PC-3 (cell line): ENCODE data around the gene STRBP. TPM values are rescaled to one million over a fixed set of nuclear protein-coding genes. Genes with fewer than 3 reads are reported as not detected.

Experiments
- ATAC-seq: fragments of 200-7000 bp; cut with Tn5 transposase; 2 replicates; pipeline ENCODE4 v1.9.1; 2020; ENCODE audit warnings: mild to moderate bottlenecking, moderate library complexity
- BruUV-seq: library from RNA; stranded (reverse); fragments of 400-500 nt; replicated peaks from 2 replicates; lab custom pipeline; 2021; lab: Mats Ljungman, UMichigan
- CTCF ChIA-PET: fragments of 300-600 bp; sonication (Branson Sonifier 250); formaldehyde crosslinking; loops from one replicate; lab custom pipeline; 2022; ENCODE audit warnings: antibody characterized with exemption; lab: Charles Lee
- POLR2A ChIA-PET: fragments of 300-600 bp; sonication (Branson Sonifier 250); formaldehyde crosslinking; loops from one replicate; lab custom pipeline; 2022; ENCODE audit warnings: antibody characterized with exemption; ENCODE audit not compliant: unreplicated experiment; lab: Charles Lee
- DNase-seq: peaks from one replicate; pipeline ENCODE4 v3.0.0-alpha.2; 2015
- H2AFZ ChIP-seq: fragments of 300-600 bp; sonication (generic); 2 replicates; pipeline ENCODE4 v1.6.0; 2016; ENCODE audit warnings: antibody characterized with exemption, low read length
- H3F3A ChIP-seq: fragments of 300-600 bp; sonication (generic); one replicate; pipeline ENCODE4 v1.6.0; 2017; ENCODE audit warnings: antibody characterized with exemption, low read length, control low read depth, mild to moderate bottlenecking; ENCODE audit not compliant: unreplicated experiment
- H3K27ac ChIP-seq: fragments of 300-600 bp; sonication (generic); 2 replicates; pipeline ENCODE4 v1.5.1; 2016; ENCODE audit warnings: mild to moderate bottlenecking, low read length
- H3K27me3 ChIP-seq: fragments of 300-600 bp; sonication (generic); 2 replicates; pipeline ENCODE4 v1.6.1; 2016; ENCODE audit warnings: low read length, mixed read lengths
- H3K36me3 ChIP-seq: fragments of 300-600 bp; sonication (generic); 2 replicates; pipeline ENCODE4 v1.6.1; 2016; ENCODE audit warnings: low read depth, mixed run types, low read length, mixed read lengths
- H3K4me1 ChIP-seq: fragments of 300-600 bp; sonication (generic); 2 replicates; pipeline ENCODE4 v1.5.1; 2016; ENCODE audit warnings: low read length; ENCODE audit not compliant: insufficient read depth
- H3K4me2 ChIP-seq: fragments of 300-600 bp; sonication (generic); 2 replicates; pipeline ENCODE4 v1.6.0; 2016; ENCODE audit warnings: low read length
- H3K4me3 ChIP-seq: fragments of 300-600 bp; sonication (generic); 2 replicates; pipeline ENCODE4 v1.5.1; 2016; ENCODE audit warnings: mild to moderate bottlenecking, low read length, mixed read lengths
- H3K79me2 ChIP-seq: fragments of 300-600 bp; sonication (generic); 2 replicates; pipeline ENCODE4 v1.6.1; 2017; ENCODE audit warnings: low read length, mixed read lengths
- H3K9ac ChIP-seq: fragments of 300-600 bp; sonication (generic); 2 replicates; pipeline ENCODE4 v1.6.0; 2016; ENCODE audit warnings: mild to moderate bottlenecking, low read length
- H3K9me2 ChIP-seq: fragments of 300-600 bp; sonication (generic); replicated peaks from 2 replicates; pipeline ENCODE4 v1.6.1; 2016; ENCODE audit warnings: mixed run types, low read length, mixed read lengths
- H3K9me3 ChIP-seq: fragments of 300-600 bp; sonication (generic); 2 replicates; pipeline ENCODE4 v1.6.1; 2016; ENCODE audit warnings: low read length, mixed read lengths
- H4K20me1 ChIP-seq: fragments of 300-600 bp; sonication (generic); 2 replicates; pipeline ENCODE4 v1.6.1; 2016; ENCODE audit warnings: low read length, mixed read lengths
- CTCF ChIP-seq: fragments of 300-600 bp; sonication (generic); conservative IDR thresholded peaks from 2 replicates; pipeline ENCODE4 v1.5.1; 2017; ENCODE audit warnings: antibody characterized with exemption, low read depth, mild to moderate bottlenecking, low read length
- EZH2 ChIP-seq: fragments of 300-600 bp; sonication (generic); IDR thresholded peaks from one replicate; pipeline ENCODE4 v1.6.1; 2017; ENCODE audit warnings: antibody characterized with exemption, mild to moderate bottlenecking, low read length; ENCODE audit not compliant: unreplicated experiment
- EZH2phosphoT487 ChIP-seq: fragments of 300-600 bp; sonication (generic); IDR thresholded peaks from 2 replicates; pipeline ENCODE4 v1.6.1; 2018; ENCODE audit warnings: mild to moderate bottlenecking, antibody characterized with exemption, low read length, borderline replicate concordance
- intact Hi-C: fragments of 100-400 bp; cut with micrococcal nuclease; formaldehyde crosslinking; loops from 2 replicates; pipeline ENCODE4 v1.9.0; 2023
- total RNA-seq: library from RNA; depleted of rRNA; stranded (reverse); fragments of >200 nt; gene quantifications from 2 replicates; pipeline ENCODE4 v1.2.3, GENCODE V29; 2014

STRBP gene
- total RNA-seq, 1 experiment from 2014 or later, result 19.2 TPM

GRCh38 chr9:123083680-123084079 is 184.7 kb downstream of the STRBP start:
- TF ChIP-seq CTCF, result no peak
- no peak for TF ChIP-seq EZH2phosphoT487
- TF ChIP-seq EZH2, result no peak
- no peak overlapping the region for H3K9ac ChIP-seq
- BruUV-seq, result no TSS peak
- H3K36me3 ChIP-seq, result no peaks in the 10 kb centered on the region; the same call in 1 of the 2 replicates
- H4K20me1 ChIP-seq, result no peaks in the 10 kb centered on the region
- ChIA-PET POLR2A (no interaction called here), CTCF (no interaction called here)
- no peak overlapping the region for H3K4me2 ChIP-seq
- no peak overlapping the region for H3K27ac ChIP-seq
- H2AFZ ChIP-seq, result no peak overlapping the region
- H3K9me2 ChIP-seq, result no peaks in the 10 kb centered on the region
- no peaks in the 10 kb centered on the region for H3K9me3 ChIP-seq
- H3K4me3 ChIP-seq, result no peak overlapping the region
- H3K79me2 ChIP-seq, result no peaks in the 10 kb centered on the region
- intact Hi-C loops, result loop anchor here (2.0 kb wide), 1 partner anchor 265 kb away; no protein-coding TSS in a partner anchor
- H3K27me3 ChIP-seq, result no peaks in the 10 kb centered on the region
- no peak for DNase-seq
- no peak for ATAC-seq
- H3F3A ChIP-seq, result no peaks in the 10 kb centered on the region
- peaks cover 9% of the 10 kb centered on the region for H3K4me1 ChIP-seq

- H3K9me2 ChIP-seq, result no peaks in the 10 kb centered on the region
- POLR2A ChIA-PET, result no interaction called here
- DNase-seq (peak; percentile 42), ATAC-seq (no peak; the same call in 1 of the 2 replicates)
- peak; percentile 65 for TF ChIP-seq CTCF
- no peak for TF ChIP-seq EZH2phosphoT487
- no peak overlapping the region for H3K9ac ChIP-seq
- no peaks in the 10 kb centered on the region for H3K79me2 ChIP-seq
- no peaks in the 10 kb centered on the region; the same call in 1 of the 2 replicates for H3K36me3 ChIP-seq
- no peak overlapping the region for H3K4me3 ChIP-seq
- H3K4me2 ChIP-seq, result no peak overlapping the region
- H3K27ac ChIP-seq, result no peak overlapping the region
- H3K9me3 ChIP-seq, result no peaks in the 10 kb centered on the region
- intact Hi-C loops, result loop anchor here (2.0 kb wide), 1 partner anchor 267 kb away; no protein-coding TSS in a partner anchor
- no peaks in the 10 kb centered on the region for H4K20me1 ChIP-seq
- H3K4me1 ChIP-seq, result peaks cover under 1% of the 10 kb centered on the region; the same call in 1 of the 2 replicates
- no peaks in the 10 kb centered on the region for H3F3A ChIP-seq
- no peaks in the 10 kb centered on the region for H3K27me3 ChIP-seq
- no TSS peak for BruUV-seq
- CTCF ChIA-PET, result no interaction called here
- H2AFZ ChIP-seq, result no peak overlapping the region
Observed at GRCh38 chr9:123081824-123082223, 186.6 kb downstream of the STRBP start.

- no peaks in the 10 kb centered on the region for H4K20me1 ChIP-seq
- H3K79me2 ChIP-seq, result no peaks in the 10 kb centered on the region
- H3K9me3 ChIP-seq, result no peaks in the 10 kb centered on the region
- no peaks in the 10 kb centered on the region; the same call in 1 of the 2 replicates for H3K36me3 ChIP-seq
- H3K4me1 ChIP-seq, result no peaks in the 10 kb centered on the region
- POLR2A ChIA-PET, result no interaction called here
- no TSS peak for BruUV-seq
- H3K4me3 ChIP-seq, result no peak overlapping the region
- ATAC-seq (no peak), DNase-seq (no peak)
- H3K9ac ChIP-seq, result no peak overlapping the region
- TF ChIP-seq EZH2 (no peak), CTCF (no peak)
- no peak overlapping the region for H3K27ac ChIP-seq
- H3K27me3 ChIP-seq, result no peaks in the 10 kb centered on the region
- H3K9me2 ChIP-seq, result no peaks in the 10 kb centered on the region
- H3K4me2 ChIP-seq, result no peak overlapping the region
- CTCF ChIA-PET, result no interaction called here
- no peaks in the 10 kb centered on the region for H3F3A ChIP-seq
- H2AFZ ChIP-seq, result no peak overlapping the region
- intact Hi-C loops, result no loop called here
Observed at GRCh38 chr9:123080444-123080843, 187.9 kb downstream of the STRBP start.
